KMS-11 (cell line): ENCODE data around the gene LAX1.
A peak's percentile ranks its signal among the peaks of the same experiment; 100 is the strongest.

Source experiments
- H2AFZ ChIP-seq: fragments of 200-600 bp; sonication (generic); 2 replicates; pipeline ENCODE4 v1.6.1; 2016; ENCODE audit warnings: antibody characterized with exemption, mixed run types, low read depth
- H3K27ac ChIP-seq: fragments of 200-600 bp; sonication (generic); 2 replicates; pipeline ENCODE4 v1.6.1; 2016; ENCODE audit warnings: mild to moderate bottlenecking, mixed run types
- H3K27me3 ChIP-seq: fragments of 200-600 bp; sonication (generic); 2 replicates; pipeline ENCODE4 v1.6.1; 2017; ENCODE audit warnings: mild to moderate bottlenecking, low read depth, mixed run types, moderate library complexity; ENCODE audit not compliant: insufficient read depth
- H3K36me3 ChIP-seq: fragments of 200-600 bp; sonication (generic); 2 replicates; pipeline ENCODE4 v1.6.1; 2017; ENCODE audit warnings: mild to moderate bottlenecking, mixed run types; ENCODE audit not compliant: insufficient read depth
- H3K4me1 ChIP-seq: fragments of 200-600 bp; sonication (generic); 2 replicates; pipeline ENCODE4 v1.6.1; 2016; ENCODE audit warnings: mild to moderate bottlenecking, low read depth, mixed run types; ENCODE audit not compliant: poor library complexity, severe bottlenecking
- H3K4me2 ChIP-seq: fragments of 200-600 bp; sonication (generic); 2 replicates; pipeline ENCODE4 v1.7.0; 2016; ENCODE audit warnings: mild to moderate bottlenecking, mixed run types
- H3K4me3 ChIP-seq: fragments of 200-600 bp; sonication (generic); IDR thresholded peaks from 2 replicates; pipeline ENCODE4 v1.6.1; 2017; ENCODE audit warnings: low read depth, low read length, mixed read lengths; ENCODE audit not compliant: insufficient read depth
- H3K79me2 ChIP-seq: fragments of 200-600 bp; sonication (generic); 2 replicates; pipeline ENCODE4 v1.6.1; 2016; ENCODE audit warnings: low read depth, mixed run types; ENCODE audit not compliant: insufficient read depth
- H3K9ac ChIP-seq: fragments of 200-600 bp; sonication (generic); 2 replicates; pipeline ENCODE4 v1.6.1; 2016; ENCODE audit warnings: mild to moderate bottlenecking, mixed run types
- H4K20me1 ChIP-seq: fragments of 200-600 bp; sonication (generic); 2 replicates; pipeline ENCODE4 v1.6.1; 2016; ENCODE audit warnings: mild to moderate bottlenecking, mixed run types; ENCODE audit not compliant: insufficient read depth
- CTCF ChIP-seq: fragments of 200-600 bp; sonication (generic); conservative IDR thresholded peaks from 2 replicates; pipeline ENCODE4 v1.6.1; 2017; ENCODE audit warnings: low read depth, mild to moderate bottlenecking, antibody characterized with exemption, low read length, moderate library complexity, mixed read lengths

The LAX1 gene

GRCh38 chr1:203765029-203765837 is at the start of gene LAX1:
Gene LAX1 (plus strand): TSS chr1:203765183. CDS start chr1:203765566, 383 bp downstream.
- H3K4me3 ChIP-seq: peak within 1 kb of the TSS; percentile 87

GRCh38 chr1:203717120-203717519 is 47.9 kb upstream of the LAX1 start:
- Histone ChIP-seq H3K36me3 (no peaks in the 10 kb centered on the region), H3K27me3 (no peaks in the 10 kb centered on the region), H3K27ac (no peak overlapping the region), H3K4me2 (no peak overlapping the region), H3K79me2 (no peaks in the 10 kb centered on the region), H2AFZ (no peak overlapping the region), H3K9ac (no peak overlapping the region), H3K4me1 (no peaks in the 10 kb centered on the region), H4K20me1 (no peaks in the 10 kb centered on the region), H3K4me3 (no peak overlapping the region)
- no peak for TF ChIP-seq CTCF

More at GRCh38 chr1:203765029-203765837, at the start of gene LAX1:
- Histone ChIP-seq H3K27ac (peak within 1 kb of the TSS; percentile 82), H3K9ac (peak within 1 kb of the TSS; percentile 62; the same call in 1 of the 2 replicates), H4K20me1 (no peaks in the 10 kb centered on the region), H2AFZ (peak within 1 kb of the TSS; percentile 90), H3K4me2 (peak within 1 kb of the TSS; percentile 72), H3K36me3 (no peaks in the 10 kb centered on the region), H3K79me2 (no peaks in the 10 kb centered on the region), H3K4me1 (peaks cover 21% of the 10 kb centered on the region), H3K27me3 (no peaks in the 10 kb centered on the region)
- no peak for TF ChIP-seq CTCF

- Histone ChIP-seq H3K36me3 (no peaks in the 10 kb centered on the region), H3K27me3 (no peaks in the 10 kb centered on the region), H3K27ac (no peak overlapping the region), H3K4me1 (no peaks in the 10 kb centered on the region), H3K9ac (no peak overlapping the region), H3K79me2 (no peaks in the 10 kb centered on the region), H4K20me1 (no peaks in the 10 kb centered on the region), H3K4me2 (no peak overlapping the region), H3K4me3 (no peak overlapping the region), H2AFZ (no peak overlapping the region)
- no peak for TF ChIP-seq CTCF
Observed at GRCh38 chr1:203720242-203720641, 44.7 kb upstream of the LAX1 start.

- Histone ChIP-seq H3K4me1 (no peaks in the 10 kb centered on the region), H3K4me2 (no peak overlapping the region), H2AFZ (no peak overlapping the region), H3K9ac (no peak overlapping the region), H3K27me3 (no peaks in the 10 kb centered on the region), H4K20me1 (no peaks in the 10 kb centered on the region), H3K4me3 (no peak overlapping the region), H3K79me2 (no peaks in the 10 kb centered on the region), H3K36me3 (no peaks in the 10 kb centered on the region), H3K27ac (no peak overlapping the region)
- no peak for TF ChIP-seq CTCF
Observed at GRCh38 chr1:203722909-203723308, 42.1 kb upstream of the LAX1 start.
